A549 (cell line): ENCODE measurements around the gene STRAP.

Source experiments
- POLR2A ChIP-seq: IDR thresholded peaks from 2 replicates; pipeline ENCODE4 v1.6.1; 2012; ENCODE audit warnings: mild to moderate bottlenecking, low read length
- RAD21 ChIP-seq, 2 experiments: fragments of >200 bp in 1 of 2; sonication (Bioruptor Twin) in 1 of 2; formaldehyde crosslinking in 1 of 2; IDR thresholded peaks in 1 of 2; conservative IDR thresholded peaks in 1 of 2; 2 replicates in 1 of 2; 3 replicates in 1 of 2; pipeline ENCODE4 v1.6.1; 2012 to 2018; ENCODE audit warnings: inconsistent platforms in 1 of 2

GRCh38 chr12:15939111-15939510 lies 56.9 kb downstream of the STRAP start:
- TF ChIP-seq POLR2A (no peak), RAD21 (conservative IDR thresholded peaks at IDR 0.05 in 1 of 2, IDR thresholded peaks at IDR 0.05 in 1 of 2) (no peak)
